Ureter (tissue), 1 donor: Measurements from ENCODE around the gene KDM2B. TPM values are rescaled to one million over a fixed set of nuclear protein-coding genes. Genes with fewer than 3 reads are reported as not detected.
A peak's percentile ranks its signal among the peaks of the same experiment; 100 is the strongest.

ENCODE experiments used
- DNase-seq: peaks from one replicate; pipeline ENCODE4 v3.0.0-alpha.2; 2020; ENCODE audit warnings: low spot score
- total RNA-seq: library from RNA; stranded (reverse); gene quantifications from one replicate; pipeline ENCODE4 v1.2.4, GENCODE V29; 2023
- donor health status: DM: yes; HTN: yes; CAD: no.

Gene KDM2B
- total RNA-seq, 1 donor from 2014 or later, result 23.7 TPM

DNA sequence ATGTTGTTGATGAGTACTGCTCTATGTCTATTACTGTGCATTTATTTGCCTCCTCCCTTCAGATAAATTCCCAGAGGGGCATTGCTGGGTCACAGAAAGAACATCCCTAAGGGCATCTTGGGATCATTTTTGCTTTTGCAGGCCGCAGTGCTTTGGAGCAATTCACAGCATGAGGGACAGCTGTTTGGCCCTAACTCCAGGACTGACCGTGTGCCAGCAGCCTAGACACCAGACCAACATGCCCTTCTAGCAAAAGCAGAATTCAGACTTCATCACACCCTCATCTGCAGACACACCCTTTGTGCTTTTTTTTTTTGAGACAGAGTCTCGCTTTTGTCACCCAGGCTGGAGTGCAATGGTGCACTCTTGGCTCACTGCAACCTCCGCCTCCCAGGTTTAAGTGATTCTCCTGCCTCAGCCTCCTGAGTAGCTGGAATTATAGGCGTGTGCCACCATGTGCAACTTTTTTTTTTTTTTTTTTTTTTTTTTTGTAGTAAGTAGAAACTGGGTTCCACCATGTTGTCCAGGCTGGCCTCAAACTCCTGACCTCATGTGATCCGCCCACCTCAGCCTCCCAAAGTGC is 149.9 kb downstream of the KDM2B start:
- no peak for DNase-seq

DNA sequence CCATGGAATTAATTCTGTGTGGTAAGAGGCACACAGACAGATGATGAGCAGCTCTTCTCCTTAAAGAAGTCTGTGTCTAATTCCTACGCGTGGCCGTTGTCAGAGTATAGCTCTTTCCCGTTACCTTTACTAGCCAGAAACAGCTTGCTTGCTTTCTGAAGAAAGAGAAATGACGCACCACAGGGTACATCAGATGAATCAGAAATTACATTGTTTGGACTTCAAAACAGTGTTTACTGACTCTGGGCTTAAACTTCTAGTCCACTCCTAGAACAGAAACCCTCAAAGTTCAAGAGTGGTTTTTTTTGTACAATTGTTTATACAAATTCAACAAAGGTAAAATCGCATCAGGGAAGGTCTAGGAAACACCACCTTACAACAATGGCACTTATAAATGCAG is 151.9 kb downstream of the KDM2B start:
- DNase-seq, result no peak

DNA sequence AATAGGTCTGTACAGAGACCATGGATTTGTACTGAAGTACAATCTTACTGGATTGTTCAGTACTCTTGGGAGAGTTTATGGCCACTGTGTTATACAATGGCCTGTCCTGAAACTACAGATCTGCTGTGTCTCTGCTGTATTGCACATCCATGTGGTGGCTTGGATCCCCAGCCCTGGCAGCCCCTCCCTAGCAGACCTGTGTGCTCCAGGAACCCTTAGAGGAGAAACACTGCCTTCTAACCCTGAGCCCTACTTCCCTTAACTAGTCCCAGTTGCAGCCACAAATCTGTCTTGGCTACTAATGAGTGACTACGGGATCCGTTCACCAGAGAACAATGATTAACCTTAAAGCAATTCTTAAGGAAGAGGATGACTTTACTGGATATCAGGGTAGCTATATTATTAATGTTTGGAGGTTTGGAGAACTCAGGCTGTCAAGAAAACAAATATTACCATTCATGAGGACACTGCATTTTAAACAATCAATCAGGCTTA is 153.2 kb downstream of the KDM2B start:
- no peak for DNase-seq

DNA sequence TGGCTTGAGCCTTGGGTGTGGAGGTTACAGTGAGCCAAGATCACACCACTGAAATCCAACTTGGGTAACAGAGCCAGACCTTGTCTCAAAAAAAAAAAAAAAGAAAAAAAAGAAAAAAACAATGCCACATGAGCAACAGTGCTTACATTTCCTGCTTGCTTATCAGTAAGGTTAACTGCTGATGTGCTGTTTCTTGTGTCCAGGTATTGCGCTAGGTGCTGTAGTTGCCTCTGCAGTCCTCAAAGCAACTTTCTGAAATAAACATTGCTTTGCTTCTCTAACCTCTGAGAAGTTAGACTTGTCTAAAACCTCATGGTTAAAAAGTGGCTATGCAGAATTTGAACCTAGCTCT is 156.2 kb downstream of the KDM2B start:
- no peak for DNase-seq

DNA sequence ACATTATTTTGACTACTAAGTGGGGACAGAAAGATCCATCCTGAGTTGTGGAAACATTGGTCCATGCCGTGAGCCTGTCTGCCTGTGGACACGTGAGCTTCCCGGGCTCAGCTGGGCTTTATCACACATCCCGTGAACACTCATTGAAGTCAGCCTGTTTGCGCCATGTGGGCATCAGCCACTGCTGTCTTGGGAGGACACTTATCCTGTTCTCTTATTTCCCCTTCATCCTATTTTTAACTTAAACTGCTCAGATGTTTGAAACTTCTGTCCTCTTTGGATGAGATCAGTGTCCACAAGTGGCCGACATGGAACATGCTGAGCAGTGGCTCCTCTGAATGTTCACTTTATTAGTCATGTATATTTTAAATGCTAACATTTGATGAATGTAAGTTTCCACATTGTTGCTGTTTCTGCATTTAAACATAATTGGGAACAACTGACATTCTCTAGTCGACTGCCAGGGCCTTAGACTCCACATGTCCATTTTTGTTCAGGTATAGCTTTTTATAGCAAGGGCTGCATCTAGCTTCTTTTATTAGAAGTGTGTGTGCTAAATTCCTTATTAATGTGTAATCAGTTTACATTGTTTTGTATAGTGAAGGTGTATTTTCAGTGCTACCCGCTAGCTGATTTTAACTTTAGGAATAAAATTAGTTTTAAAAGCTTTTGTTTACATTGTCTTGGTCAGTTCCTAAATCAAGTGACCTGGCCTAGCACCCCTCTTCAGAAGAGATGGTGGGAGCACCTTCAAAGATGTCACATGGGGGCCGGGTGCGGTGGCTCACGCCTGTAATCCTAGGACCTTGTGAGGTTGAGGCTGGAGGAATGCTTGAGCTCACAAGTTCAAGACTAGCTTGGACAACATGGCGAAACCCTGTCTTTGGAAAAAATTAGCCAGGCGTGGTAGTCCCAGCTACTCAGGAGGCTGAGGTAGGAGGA is 156.9 kb downstream of the KDM2B start:
- DNase-seq, result no peak

DNA sequence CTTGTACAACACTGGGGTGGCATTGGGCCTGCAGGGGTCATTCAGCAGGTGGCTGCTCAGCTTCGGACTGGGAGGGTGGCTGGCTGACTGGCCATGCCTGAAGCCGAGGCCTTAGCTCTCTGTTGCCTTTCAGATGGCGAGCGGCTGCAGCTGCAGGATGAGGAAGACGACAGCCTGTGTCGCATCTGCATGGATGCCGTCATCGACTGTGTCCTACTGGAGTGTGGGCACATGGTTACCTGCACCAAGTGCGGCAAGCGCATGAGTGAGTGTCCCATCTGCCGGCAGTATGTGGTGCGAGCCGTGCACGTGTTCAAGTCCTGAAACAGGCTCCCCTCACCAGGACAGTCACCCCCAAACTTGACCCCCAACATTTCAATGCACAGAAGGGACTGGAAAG is 157.6 kb downstream of the KDM2B start:
- DNase-seq, result no peak

DNA sequence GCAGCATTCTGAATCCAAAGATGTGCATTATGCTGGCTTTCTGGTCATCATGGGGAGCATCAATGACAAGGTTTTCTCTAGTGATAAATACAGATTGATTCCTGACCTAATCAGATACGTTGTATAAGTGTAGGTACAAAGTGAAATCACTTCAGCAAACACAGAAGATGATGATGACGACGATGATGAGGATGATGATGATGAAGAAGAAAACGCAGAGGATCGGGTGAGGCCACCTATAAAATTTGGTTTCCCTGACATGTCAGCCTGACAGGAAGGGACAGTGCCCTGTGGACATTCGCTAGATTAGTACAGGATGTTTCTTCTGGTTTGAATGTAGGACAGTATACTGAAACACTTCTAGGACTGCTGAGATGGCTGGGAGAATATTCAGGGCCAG is 160.7 kb downstream of the KDM2B start:
- no peak for DNase-seq

DNA sequence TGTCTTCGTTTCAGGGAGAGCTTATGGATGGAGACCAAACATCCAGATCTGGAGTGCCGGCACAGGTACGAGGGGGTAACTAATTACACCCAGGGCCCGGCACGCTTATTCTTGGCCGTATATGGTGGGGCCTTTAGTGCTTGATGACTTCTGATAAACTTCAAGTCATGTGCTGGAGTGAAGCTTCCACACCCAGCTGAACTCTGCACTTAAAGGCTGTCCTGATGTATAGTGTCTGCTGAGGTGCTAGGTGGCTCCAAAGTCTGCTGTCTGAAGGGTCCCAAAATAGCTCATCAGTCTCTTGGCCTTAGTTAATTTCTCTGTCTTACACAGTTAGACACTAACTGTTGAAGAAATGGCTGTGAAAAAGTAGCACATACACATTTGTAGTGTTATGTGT is 163.0 kb downstream of the KDM2B start:
- no peak for DNase-seq

DNA sequence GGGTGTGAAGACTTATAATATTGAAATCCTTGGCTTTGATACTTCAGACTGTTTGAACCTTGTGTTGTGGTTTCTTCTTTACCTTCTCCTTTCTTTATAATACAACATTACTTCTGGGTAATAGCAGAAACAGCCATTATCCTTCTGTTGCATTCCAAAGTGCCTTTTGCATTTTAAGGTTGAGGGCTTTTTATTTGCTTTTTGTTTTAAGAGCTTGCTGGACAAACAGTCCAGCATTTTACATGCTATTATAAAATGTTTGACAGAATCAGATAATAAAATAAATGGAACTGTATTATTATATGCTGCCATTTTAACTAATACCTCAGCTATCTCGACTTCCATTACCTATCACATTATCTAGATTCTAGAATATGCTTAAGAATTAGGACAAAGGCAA is 166.9 kb downstream of the KDM2B start:
- DNase-seq, result no peak

DNA sequence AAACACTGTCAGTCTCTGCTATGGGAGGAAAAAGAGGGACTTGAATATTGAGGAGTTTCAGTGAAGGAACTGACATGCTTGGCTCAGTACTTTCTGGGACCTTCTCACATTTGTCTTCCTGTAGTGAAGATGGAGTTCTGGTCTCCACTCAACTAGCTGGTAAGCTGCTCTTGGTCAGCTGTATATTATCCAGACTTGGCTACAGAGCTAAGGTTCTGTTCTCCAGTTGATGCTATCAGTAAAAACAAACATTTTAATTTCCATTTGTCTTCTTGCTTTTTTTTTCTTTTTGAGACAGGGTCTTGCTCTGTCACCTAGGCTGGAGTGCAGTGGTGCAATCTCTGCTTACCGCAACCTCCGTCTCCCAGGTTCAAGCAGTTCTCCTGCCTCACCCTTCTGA is 175.6 kb downstream of the KDM2B start:
- no peak for DNase-seq

DNA sequence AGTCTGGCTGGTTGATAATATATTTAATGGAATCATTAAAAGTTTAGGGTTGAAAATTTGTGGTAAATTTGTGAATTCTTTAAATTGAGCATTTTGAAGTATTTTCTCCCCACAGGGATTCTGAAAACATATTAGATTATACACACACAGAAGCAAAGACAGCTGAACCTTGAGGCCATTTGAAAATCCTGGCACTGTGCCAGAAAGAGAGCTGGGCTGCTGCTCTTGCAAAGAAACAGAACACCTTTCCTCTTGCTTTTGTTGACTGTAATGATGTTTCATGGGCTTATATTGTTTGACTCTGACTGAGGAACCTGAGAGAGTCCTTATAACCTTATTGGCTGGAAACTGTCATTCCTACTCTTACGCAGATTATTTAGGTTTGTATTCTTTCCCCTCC is 176.1 kb downstream of the KDM2B start:
- DNase-seq, result no peak

DNA sequence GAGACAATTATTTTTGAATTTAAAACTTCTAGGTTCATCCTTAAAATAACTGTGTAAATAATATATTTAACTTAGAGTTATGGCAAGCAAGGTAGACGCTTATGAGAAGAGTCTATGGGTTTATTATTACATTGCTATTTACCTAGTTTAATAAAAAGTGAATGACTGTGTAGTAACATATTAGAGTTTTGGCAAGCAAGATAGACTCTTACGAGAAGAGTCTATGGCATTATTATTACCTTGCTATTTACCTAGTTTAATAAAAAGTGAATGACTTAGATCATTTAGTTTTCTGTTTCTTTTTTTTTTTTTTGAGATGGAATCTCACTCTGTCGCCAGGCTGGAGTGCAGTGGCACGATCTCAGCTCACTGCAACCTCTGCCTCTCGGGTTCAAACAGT is 177.1 kb downstream of the KDM2B start:
- no peak for DNase-seq

DNA sequence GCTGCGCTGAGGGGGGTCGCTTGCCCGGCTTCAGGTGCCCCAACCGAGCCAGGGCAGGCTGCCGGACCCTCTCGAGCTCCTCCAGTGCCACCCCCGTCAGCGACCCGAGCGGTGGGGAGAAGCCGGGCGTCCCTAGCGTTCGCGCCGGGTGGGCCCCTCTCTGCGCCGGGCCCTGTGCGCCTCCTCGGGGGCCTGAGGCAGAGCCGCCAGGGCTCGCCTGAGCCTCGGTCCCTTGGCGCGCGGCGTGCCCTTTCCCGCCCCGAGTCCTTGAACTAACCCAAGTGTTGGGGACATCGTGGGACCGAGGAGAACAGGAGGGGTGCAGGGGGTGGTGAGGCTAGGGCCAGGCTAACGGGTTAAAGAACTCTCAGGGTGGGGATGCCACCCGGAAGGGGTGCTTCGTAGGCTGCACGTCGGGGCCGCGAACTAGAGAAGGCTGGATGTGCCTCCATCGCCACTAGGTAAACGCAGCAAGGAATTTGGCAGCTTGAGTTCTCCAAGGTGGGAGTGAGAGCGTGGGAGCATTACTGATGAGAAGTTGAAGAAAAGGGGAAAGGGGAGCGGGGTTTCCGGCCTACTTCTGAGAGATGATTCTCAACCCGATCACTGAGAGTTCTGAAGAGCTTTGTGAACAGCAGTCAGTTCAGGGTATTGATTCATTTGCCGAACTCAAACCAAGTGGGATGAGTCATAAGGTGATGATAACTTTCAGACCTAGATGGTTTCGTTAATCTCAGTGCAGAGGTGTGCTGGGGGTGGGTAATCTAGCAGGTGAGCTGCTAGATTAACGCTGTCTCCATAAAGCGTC is 180.3 kb downstream of the KDM2B start:
- no peak for DNase-seq

DNA sequence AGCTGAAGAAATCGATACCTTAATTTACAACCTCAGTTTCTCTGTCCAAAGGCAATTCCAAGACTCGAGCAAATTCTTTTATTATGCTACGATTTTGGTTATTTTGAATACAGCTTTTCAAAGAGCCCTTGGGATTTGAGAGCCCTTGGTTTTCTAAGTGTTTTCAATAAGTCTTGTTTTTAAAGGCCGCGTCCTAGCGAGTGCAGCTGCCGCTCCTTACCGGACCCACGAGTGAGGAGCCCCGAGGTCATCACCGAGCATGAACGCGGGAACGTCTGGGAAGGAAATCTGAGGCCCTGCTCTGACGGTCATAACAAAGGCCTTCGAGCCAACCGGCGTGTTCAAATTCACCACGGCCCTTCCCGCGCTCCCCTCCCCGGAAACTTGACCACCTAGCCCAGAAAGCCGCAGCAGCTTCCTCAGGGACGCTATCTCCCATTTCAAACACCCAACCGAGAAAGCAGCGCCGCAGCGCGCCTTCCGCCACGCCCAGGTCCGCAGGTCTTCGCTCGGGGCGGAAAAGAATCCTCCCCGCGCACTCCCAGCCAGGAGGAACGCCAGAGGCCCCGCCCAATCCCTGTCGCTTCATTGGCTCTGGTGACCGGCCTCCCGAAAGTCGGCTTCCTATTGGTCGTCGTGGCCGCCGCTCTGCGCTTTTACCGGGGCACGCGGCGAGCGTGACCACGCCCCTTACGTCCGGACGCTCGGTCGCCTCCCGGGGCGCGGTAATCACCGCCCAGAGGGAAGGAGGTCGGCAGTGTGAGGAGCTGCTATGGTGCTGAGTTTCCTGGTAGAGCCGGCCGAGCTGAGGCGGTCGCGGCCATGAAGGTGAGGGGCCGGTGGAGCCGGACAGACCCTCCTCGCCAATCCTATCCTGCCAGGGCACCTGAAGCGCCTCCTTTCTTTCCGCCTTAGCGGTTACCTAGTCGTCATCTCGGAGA is 181.2 kb downstream of the KDM2B start, which contains the start of gene RNF34:
TSS of gene RNF34 (plus strand) at position 728 of the 941 bp plus-strand sequence. CDS start at position 823, 95 bp downstream.
- peak; percentile 99 for DNase-seq

DNA sequence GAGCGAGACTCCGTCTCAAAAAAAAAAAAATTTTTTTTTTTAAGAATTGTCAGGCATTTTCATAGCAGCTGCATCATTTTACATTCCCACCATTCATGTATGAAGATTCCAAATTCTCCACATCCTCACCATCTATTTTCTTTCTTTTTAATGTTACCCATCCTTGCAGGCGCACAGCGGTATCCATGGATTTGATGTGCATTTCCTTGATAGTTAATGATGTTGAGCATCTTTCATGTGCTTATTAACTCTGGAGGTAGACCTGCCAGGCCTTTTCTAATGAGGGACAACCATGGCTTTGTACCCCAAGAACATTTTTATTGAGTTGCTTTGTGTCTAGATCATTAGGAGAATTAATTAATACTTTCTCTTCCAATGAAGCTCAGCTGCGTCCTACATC is 182.5 kb downstream of the KDM2B start:
- DNase-seq, result no peak

DNA sequence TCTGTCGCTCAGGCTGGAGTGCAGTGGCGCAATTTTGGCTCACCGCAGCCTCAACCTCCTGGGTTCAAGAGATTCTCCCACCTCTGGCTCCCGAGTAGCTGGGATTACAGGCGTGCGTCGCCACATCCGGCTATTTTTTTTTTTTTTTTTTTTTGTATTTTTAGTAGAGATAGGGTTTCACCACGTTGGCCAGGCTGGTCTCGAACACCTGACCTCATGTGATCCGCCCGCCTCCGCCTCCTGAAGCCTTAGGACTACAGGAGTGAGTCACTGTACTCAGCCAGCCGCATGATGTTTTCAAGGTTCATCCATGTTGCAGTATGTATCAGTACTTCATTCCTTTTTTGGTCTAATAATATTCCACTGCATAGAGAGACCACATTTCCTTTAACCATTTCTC is 183.3 kb downstream of the KDM2B start:
- no peak for DNase-seq

DNA sequence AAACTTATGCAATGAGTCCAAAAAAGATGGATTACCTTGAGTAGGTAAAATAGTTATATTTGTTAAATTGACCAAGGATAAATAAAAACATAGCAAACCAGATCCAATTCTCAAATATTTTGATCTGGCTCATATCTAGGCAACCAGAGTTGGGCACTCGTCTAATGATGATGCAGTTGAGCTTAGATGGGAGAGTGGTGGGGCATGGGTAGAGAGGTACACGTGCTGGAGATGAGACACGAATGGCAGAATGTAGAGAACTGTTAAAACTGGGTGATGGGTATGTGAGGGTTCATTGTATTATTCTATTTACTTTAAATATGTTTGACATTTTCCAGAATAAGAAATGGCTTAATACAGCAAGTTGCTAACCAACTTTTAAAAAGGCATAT is 188.5 kb downstream of the KDM2B start:
- no peak for DNase-seq

DNA sequence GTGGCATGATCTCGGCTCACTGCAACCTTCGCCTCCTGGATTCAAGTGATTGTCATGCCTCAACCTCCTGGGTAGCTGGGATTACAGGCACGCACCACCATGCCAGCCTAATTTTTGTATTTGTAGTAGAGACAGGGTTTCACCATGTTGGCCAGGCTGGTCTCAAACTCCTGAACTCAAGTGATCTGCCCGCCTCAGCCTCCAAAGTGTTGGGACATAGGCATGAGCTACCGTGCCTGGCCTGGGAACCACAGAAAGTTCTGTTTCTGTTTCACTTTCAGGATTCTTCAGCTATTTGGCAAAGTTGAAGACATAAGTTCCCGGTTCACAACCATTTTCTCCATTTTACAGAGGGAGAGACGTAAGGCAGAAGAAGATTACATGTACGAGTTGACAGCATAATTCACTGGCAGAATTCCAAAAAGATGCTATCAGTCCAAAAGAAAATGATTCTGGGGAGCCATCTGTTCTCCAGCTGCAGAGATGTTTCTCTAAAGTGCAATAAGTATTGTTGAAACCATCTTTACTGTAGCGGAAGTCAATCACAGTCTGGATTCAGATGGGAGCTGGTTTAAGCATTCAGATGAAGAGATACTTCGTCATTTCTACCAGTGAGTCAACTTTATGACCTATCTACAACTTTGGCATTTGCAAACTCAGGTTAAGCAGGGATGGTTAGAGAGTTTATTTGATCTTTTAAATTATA is 189.1 kb downstream of the KDM2B start:
- DNase-seq, result no peak

DNA sequence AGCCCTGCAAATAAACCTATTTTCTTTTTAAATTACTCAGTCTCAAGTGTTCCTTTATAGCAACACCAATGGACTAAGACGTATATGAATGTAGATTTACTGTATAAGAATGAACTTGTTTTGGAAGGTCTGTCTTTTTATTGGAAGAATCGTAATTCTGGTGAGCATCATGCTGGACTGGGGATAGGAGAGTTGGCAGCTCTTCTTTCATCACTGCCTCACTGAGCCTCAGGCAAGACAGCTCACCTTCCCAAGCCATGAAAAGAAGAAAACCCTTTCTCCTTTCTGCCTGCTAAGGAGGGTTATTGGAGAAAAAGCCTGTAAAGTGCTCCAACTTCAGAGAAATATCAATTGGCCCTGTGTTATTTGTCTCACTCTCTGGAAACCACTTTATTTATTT is 190.0 kb downstream of the KDM2B start:
- DNase-seq, result no peak

DNA sequence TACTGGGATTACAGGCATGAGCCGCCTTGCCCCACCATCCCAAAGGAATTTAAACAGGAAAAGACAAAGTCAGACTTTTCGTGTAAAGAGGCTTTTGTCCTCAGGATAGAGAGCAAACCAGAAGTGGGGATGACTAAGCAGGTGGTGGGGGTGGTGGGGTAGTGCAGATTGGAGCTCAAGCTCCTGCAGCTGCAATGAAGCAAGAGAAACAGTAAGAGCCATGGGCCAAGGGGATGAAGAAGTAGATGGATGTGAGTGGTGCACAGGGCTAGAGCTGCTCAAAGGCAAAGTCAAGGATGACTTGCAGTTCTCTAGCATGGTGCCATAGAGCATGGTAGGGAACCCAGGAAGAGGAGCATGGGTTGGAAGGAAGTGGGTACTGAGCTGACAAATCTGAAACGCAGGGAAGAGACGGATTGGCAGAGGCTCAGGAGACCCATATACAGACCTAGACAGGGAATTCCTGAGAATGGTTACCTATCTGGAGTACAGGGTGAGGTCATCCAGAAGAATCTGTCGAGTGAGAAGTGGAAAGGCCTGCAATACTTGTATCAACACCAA is 192.3 kb downstream of the KDM2B start:
- no peak for DNase-seq
